ENCODE data around the gene ITPR1.

GRCh38 chr3:4472766-4473165, 20.4 kb upstream of the ITPR1 start:
- no peak for TF ChIP-seq CTCF (IDR thresholded peaks at IDR 0.05; ENCODE audit: insufficient read depth, low read depth, low read length)
- no peak for TF ChIP-seq EZH2 (IDR thresholded peaks at IDR 0.05; ENCODE audit: insufficient read depth, low read length)
